Liver (tissue), 3 donors: ENCODE results near the gene PKD1L1.

Experiments
- SP1 ChIP-seq: IDR thresholded peaks from 2 replicates; pipeline ENCODE4 v1.6.1; 2018; ENCODE audit warnings: antibody characterized with exemption, mild to moderate bottlenecking
- YY1 ChIP-seq: IDR thresholded peaks from 2 replicates; pipeline ENCODE4 v1.6.1; 2016; ENCODE audit warnings: antibody characterized with exemption, mild to moderate bottlenecking
- TF ChIP-seq, protein P1 (sequence below): fragments of 150-350 bp; IDR thresholded peaks from 2 replicates; pipeline ENCODE4 v1.5.1; 2017; ENCODE audit warnings: improper control_type of control experiment, low read depth, low read length; ENCODE audit not compliant: missing input control
- TF ChIP-seq, protein P2 (sequence below): IDR thresholded peaks from 2 replicates; pipeline ENCODE4 v1.6.1; 2016; ENCODE audit warnings: antibody characterized with exemption
- donor health status: healthy.
- donor health status: healthy.

DNA sequence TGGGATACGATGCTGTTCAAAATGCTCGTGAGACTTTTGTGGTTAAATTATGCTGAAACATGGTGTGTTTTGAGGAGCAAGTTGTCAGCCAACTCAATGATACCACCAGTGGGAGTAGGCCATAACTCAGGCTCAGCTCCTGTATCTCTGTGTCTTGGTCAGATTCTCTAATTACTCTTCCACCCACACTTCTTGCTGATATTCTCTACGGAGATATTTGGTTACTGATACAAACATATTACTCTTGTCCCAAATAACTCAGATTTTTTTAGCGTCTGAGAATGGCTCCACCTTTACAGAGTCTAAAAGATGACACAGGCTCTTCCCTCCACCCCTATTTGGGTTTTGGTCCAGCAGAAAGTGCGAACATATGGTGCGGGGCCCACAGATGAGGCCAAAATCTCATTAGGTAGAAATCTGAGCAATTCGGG is 168.9 kb downstream of the PKD1L1 start:
- TF ChIP-seq, protein P1, sequence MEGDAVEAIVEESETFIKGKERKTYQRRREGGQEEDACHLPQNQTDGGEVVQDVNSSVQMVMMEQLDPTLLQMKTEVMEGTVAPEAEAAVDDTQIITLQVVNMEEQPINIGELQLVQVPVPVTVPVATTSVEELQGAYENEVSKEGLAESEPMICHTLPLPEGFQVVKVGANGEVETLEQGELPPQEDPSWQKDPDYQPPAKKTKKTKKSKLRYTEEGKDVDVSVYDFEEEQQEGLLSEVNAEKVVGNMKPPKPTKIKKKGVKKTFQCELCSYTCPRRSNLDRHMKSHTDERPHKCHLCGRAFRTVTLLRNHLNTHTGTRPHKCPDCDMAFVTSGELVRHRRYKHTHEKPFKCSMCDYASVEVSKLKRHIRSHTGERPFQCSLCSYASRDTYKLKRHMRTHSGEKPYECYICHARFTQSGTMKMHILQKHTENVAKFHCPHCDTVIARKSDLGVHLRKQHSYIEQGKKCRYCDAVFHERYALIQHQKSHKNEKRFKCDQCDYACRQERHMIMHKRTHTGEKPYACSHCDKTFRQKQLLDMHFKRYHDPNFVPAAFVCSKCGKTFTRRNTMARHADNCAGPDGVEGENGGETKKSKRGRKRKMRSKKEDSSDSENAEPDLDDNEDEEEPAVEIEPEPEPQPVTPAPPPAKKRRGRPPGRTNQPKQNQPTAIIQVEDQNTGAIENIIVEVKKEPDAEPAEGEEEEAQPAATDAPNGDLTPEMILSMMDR, result no peak
- TF ChIP-seq, protein P2, sequence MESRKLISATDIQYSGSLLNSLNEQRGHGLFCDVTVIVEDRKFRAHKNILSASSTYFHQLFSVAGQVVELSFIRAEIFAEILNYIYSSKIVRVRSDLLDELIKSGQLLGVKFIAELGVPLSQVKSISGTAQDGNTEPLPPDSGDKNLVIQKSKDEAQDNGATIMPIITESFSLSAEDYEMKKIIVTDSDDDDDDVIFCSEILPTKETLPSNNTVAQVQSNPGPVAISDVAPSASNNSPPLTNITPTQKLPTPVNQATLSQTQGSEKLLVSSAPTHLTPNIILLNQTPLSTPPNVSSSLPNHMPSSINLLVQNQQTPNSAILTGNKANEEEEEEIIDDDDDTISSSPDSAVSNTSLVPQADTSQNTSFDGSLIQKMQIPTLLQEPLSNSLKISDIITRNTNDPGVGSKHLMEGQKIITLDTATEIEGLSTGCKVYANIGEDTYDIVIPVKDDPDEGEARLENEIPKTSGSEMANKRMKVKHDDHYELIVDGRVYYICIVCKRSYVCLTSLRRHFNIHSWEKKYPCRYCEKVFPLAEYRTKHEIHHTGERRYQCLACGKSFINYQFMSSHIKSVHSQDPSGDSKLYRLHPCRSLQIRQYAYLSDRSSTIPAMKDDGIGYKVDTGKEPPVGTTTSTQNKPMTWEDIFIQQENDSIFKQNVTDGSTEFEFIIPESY, result no peak
- TF ChIP-seq SP1 (no peak), YY1 (no peak)
